Middle frontal gyrus (tissue), 1 donor: Measurements from ENCODE around the gene OR2D3.
"Not testable (repeated sequence)": the region's sequence is repeated elsewhere in the genome, so short reads cannot be mapped to it uniquely, and the experiment has no call there.

Source experiments
- DNase-seq: peaks from one replicate; pipeline ENCODE4 v3.0.0-alpha.2; 2015; ENCODE audit warnings: low spot score; ENCODE audit errors: extremely low spot score

Gene OR2D3

DNA sequence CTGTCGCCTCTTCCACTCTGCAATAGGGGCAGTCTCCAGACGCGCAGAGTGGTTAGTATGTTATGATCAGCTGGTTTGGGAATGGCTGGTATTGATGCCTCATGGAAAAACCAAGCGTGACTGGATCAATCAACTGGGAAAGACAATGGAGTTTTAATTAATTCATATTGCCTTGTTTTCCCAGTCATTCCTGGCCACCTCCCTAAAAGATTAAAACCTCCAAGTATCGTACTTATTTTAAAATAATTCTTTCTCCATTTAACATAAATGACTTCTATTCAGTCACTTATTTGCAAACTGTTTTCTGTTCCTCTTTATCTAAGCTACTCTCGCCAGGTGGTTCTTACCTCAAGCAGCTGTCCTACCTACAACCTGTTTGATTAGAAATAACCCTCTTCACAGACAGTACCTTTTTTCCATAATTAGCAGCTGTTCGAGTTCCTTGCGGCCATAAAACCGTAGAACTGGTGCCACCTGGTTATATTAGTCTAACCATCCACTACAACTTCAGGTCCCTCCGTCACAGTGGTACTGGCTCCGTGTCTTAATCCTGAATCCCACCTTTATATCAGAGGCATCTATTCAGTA is 6.3 kb downstream of the OR2D3 start:
- no peak for DNase-seq

DNA sequence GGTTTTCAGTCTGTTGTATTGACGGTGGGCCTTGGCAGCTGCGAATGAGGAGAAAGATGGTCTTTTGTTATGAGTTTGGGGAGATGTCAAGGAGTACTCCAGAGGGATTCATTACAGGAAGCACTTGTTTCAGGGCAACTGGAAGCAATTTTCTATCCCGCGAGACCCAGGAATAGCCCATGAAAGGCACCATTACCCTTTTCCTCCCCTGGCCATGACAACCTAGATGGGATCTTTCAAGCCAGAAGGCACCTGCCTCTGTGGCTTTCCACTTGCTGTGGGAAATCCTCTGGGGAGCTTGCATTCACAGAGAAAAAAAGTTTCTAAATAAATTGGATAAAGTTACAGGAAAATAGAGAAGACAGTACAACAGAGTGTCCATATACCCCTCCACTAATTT is 8.1 kb downstream of the OR2D3 start:
- DNase-seq = no peak

DNA sequence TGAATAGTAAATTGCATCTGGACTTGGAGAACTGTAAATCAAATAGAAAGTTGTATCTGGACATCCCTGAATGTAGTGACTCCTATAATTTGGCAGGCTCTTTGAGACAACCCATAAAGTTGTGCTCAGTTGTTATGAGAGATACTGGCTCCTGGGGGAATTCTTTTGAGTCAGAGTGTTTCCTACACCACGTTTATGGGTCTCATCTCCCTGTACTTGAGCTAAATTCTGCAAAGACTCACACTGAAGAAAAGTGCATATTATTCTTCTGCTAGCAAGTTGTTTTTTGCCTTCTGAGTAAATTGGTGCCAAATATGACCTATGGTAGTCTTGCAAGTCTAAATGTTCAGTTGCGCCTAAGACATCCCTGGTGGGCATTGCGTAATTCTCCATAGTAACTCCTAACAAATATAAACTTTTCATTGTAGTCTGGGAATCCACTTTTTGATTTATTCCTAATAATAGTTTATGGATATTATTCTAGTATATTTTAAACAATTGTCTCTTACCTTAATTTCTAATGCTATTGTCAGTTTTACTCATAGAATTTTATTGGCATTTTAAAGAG is 10.4 kb downstream of the OR2D3 start:
- no peak for DNase-seq

DNA sequence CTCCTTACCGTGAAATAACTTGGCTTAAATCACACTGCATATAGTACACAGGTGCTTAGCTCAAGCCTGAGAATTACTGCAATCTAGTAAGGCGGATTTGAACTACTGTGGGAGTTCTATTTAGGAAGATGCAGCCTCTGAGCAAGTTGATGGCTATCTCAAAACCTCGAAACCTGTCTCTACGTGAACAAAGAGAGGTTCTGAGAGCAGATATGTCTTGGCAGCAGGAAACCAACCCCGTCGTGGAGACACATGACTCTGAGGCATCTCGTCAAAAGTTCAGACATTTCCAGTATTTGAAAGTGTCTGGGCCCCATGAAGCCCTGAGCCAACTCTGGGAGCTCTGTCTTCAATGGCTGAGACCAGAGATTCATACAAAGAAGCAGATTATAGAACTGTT is 11.3 kb downstream of the OR2D3 start:
- no peak for DNase-seq

DNA sequence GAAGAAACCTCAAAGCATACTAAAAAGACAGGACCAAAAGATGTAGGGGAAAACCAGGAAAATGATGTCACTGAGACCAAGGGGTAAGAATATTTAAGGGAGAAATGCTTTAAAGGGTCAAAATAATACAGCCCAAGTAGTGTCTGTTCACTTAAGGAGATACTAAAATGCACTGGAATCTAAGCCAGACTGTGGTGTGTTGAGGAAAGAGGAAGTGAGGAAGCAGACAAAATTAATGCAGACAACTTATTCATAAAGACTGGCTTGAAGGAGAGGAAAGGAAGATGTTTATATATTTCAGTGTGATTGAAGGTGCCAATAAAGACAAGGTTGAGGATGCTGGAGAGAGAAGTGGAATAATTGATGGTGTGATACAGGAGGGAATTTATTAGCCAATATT is 21.2 kb downstream of the OR2D3 start:
- DNase-seq = no peak

DNA sequence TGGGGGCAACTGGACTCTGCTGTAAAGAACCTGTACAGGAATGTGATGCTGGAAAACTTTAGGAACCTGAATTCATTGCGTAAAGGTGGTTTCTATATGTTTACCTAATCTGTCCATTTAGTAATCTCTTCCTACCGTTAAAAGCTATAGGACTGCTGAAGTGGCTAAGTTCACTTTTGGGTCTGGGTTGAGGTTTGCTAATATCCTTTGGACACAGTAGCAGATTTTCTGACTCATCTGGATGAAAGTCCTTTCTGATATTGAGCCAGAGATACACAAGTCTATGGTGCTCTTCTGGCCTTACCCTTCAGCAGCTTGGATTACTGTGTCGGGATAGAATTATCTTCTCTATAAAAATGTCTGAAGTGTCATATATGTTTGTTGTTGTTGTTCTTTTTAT is 22.3 kb downstream of the OR2D3 start:
- DNase-seq = no peak

DNA sequence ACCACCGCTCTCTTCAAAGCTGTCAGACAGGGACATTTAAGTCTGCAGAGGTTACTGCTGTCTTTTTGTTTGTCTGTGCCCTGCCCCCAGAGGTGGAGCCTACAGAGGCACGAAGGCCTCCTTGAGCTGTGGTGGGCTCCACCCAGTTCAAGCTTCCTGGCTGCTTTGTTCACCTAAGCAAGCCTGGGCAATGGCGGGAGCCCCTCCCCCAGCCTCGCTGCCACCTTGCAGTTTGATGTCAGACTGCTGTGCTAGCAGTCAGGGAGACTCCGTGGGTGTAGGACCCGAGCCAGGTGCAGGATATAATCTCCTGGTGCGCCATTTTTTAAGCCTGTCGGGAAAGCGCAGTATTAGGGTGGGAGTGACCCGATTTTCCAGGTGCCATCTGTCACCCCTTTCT is 33.4 kb downstream of the OR2D3 start:
- not testable (repeated sequence) for DNase-seq

DNA sequence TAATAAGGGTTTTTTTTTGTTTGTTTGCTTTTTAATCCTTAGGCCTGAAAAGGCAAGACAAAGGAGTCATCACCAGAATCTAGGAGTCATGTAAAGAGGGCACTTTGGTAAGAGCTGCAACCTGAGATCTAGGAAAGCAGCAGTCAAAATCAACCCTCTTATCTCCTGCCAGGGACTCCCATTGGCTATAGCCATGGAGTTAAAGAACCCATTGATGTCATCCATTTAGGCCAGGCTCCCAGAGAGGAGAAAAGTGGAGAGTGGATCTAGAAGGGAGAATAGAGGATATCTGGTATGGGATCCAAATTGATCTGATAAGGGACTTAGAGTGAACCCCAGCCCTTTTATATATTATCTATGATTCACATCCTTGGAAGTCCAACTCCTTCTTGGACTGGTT is 41.3 kb downstream of the OR2D3 start:
- DNase-seq = no peak

DNA sequence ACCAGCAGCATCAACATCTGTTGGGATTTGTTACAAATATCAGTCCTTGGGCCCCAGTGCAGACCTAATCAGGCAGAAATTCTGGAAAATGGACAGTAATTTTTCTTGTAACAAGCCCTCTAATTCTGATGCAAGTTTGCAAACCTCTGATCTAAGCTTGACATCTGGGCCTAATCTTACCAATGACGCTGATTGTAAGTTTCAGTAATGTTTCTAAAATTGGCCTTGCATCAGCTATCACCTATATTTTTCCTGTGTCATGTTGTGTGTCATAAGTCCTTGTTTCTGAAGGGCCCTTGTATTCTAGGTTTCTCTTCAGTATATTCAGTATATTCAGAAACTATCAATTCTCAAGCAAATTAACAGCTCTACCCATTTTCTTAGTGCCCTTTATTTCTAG is 41.9 kb downstream of the OR2D3 start:
- DNase-seq = no peak

DNA sequence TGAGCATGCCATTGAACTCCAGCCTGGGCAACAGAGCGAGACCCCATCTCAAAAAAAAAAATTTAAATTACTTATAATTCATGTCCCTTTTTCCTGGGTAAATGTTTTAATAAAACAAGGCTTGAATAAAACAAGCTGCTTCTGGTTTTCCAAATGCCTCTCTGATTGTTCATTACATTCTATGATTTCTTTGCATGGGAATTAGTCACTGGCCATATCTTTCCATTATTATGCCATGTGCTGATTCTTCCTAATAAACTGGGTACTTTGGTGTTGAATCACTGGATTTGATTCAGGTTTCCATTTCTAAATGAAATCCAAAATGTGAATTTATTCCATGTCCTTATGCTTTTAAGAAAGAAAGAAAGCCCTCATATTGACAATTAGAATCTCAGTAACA is 48.0 kb downstream of the OR2D3 start:
- no peak for DNase-seq

DNA sequence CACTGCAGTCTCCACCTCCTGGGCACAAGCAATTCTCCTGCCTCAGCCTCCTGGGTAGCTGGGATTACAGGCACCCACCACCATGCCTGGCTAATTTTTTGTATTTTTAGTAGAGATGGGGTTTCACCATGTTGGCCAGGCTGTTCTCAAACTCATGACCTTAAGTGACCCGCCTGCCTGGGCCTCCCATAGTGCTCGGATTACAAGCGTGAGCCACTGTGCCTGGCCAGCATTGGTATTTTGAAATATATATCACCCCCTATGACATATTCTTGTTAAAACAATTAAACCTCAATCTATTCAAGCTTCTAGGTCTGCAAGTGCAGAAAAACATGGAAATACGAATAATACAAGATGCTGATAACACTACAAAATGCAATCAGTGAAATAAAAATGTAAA is 49.1 kb downstream of the OR2D3 start:
- not testable (repeated sequence) for DNase-seq
